PC-3 (cell line): ENCODE measurements around the gene GABRG3. TPM values are rescaled to one million over a fixed set of nuclear protein-coding genes. Genes with fewer than 3 reads are reported as not detected.

ENCODE experiments used
- ATAC-seq: fragments of 200-7000 bp; cut with Tn5 transposase; 2 replicates; pipeline ENCODE4 v1.9.1; 2020; ENCODE audit warnings: mild to moderate bottlenecking, moderate library complexity
- BruUV-seq: library from RNA; stranded (reverse); fragments of 400-500 nt; replicated peaks from 2 replicates; lab custom pipeline; 2021; lab: Mats Ljungman, UMichigan
- CTCF ChIA-PET: fragments of 300-600 bp; sonication (Branson Sonifier 250); formaldehyde crosslinking; loops from one replicate; lab custom pipeline; 2022; ENCODE audit warnings: antibody characterized with exemption; lab: Charles Lee
- POLR2A ChIA-PET: fragments of 300-600 bp; sonication (Branson Sonifier 250); formaldehyde crosslinking; loops from one replicate; lab custom pipeline; 2022; ENCODE audit warnings: antibody characterized with exemption; ENCODE audit not compliant: unreplicated experiment; lab: Charles Lee
- DNase-seq: peaks from one replicate; pipeline ENCODE4 v3.0.0-alpha.2; 2015
- H2AFZ ChIP-seq: fragments of 300-600 bp; sonication (generic); 2 replicates; pipeline ENCODE4 v1.6.0; 2016; ENCODE audit warnings: antibody characterized with exemption, low read length
- H3F3A ChIP-seq: fragments of 300-600 bp; sonication (generic); one replicate; pipeline ENCODE4 v1.6.0; 2017; ENCODE audit warnings: antibody characterized with exemption, low read length, control low read depth, mild to moderate bottlenecking; ENCODE audit not compliant: unreplicated experiment
- H3K27ac ChIP-seq: fragments of 300-600 bp; sonication (generic); 2 replicates; pipeline ENCODE4 v1.5.1; 2016; ENCODE audit warnings: mild to moderate bottlenecking, low read length
- H3K27me3 ChIP-seq: fragments of 300-600 bp; sonication (generic); 2 replicates; pipeline ENCODE4 v1.6.1; 2016; ENCODE audit warnings: low read length, mixed read lengths
- H3K36me3 ChIP-seq: fragments of 300-600 bp; sonication (generic); 2 replicates; pipeline ENCODE4 v1.6.1; 2016; ENCODE audit warnings: low read depth, mixed run types, low read length, mixed read lengths
- H3K4me1 ChIP-seq: fragments of 300-600 bp; sonication (generic); 2 replicates; pipeline ENCODE4 v1.5.1; 2016; ENCODE audit warnings: low read length; ENCODE audit not compliant: insufficient read depth
- H3K4me2 ChIP-seq: fragments of 300-600 bp; sonication (generic); 2 replicates; pipeline ENCODE4 v1.6.0; 2016; ENCODE audit warnings: low read length
- H3K4me3 ChIP-seq: fragments of 300-600 bp; sonication (generic); 2 replicates; pipeline ENCODE4 v1.5.1; 2016; ENCODE audit warnings: mild to moderate bottlenecking, low read length, mixed read lengths
- H3K79me2 ChIP-seq: fragments of 300-600 bp; sonication (generic); 2 replicates; pipeline ENCODE4 v1.6.1; 2017; ENCODE audit warnings: low read length, mixed read lengths
- H3K9ac ChIP-seq: fragments of 300-600 bp; sonication (generic); 2 replicates; pipeline ENCODE4 v1.6.0; 2016; ENCODE audit warnings: mild to moderate bottlenecking, low read length
- H3K9me2 ChIP-seq: fragments of 300-600 bp; sonication (generic); replicated peaks from 2 replicates; pipeline ENCODE4 v1.6.1; 2016; ENCODE audit warnings: mixed run types, low read length, mixed read lengths
- H3K9me3 ChIP-seq: fragments of 300-600 bp; sonication (generic); 2 replicates; pipeline ENCODE4 v1.6.1; 2016; ENCODE audit warnings: low read length, mixed read lengths
- H4K20me1 ChIP-seq: fragments of 300-600 bp; sonication (generic); 2 replicates; pipeline ENCODE4 v1.6.1; 2016; ENCODE audit warnings: low read length, mixed read lengths
- CTCF ChIP-seq: fragments of 300-600 bp; sonication (generic); conservative IDR thresholded peaks from 2 replicates; pipeline ENCODE4 v1.5.1; 2017; ENCODE audit warnings: antibody characterized with exemption, low read depth, mild to moderate bottlenecking, low read length
- EZH2 ChIP-seq: fragments of 300-600 bp; sonication (generic); IDR thresholded peaks from one replicate; pipeline ENCODE4 v1.6.1; 2017; ENCODE audit warnings: antibody characterized with exemption, mild to moderate bottlenecking, low read length; ENCODE audit not compliant: unreplicated experiment
- EZH2phosphoT487 ChIP-seq: fragments of 300-600 bp; sonication (generic); IDR thresholded peaks from 2 replicates; pipeline ENCODE4 v1.6.1; 2018; ENCODE audit warnings: mild to moderate bottlenecking, antibody characterized with exemption, low read length, borderline replicate concordance
- intact Hi-C: fragments of 100-400 bp; cut with micrococcal nuclease; formaldehyde crosslinking; loops from 2 replicates; pipeline ENCODE4 v1.9.0; 2023
- total RNA-seq: library from RNA; depleted of rRNA; stranded (reverse); fragments of >200 nt; gene quantifications from 2 replicates; pipeline ENCODE4 v1.2.3, GENCODE V29; 2014

The GABRG3 gene
- total RNA-seq, 1 experiment from 2014 or later: 0.11 TPM

GRCh38 chr15:27061739-27062138 is 90.8 kb downstream of the GABRG3 start:
- Histone ChIP-seq H3K36me3 (no peaks in the 10 kb centered on the region), H3K9me2 (no peaks in the 10 kb centered on the region), H3K27ac (no peak overlapping the region), H4K20me1 (no peaks in the 10 kb centered on the region), H3K4me2 (no peak overlapping the region), H3F3A (no peaks in the 10 kb centered on the region), H3K9me3 (peaks cover 7% of the 10 kb centered on the region; the same call in 1 of the 2 replicates), H3K79me2 (no peaks in the 10 kb centered on the region), H2AFZ (no peak overlapping the region), H3K9ac (no peak overlapping the region), H3K4me1 (no peaks in the 10 kb centered on the region; the same call in 1 of the 2 replicates), H3K27me3 (no peaks in the 10 kb centered on the region), H3K4me3 (no peak overlapping the region)
- ATAC-seq: no peak
- TF ChIP-seq EZH2 (no peak), CTCF (no peak), EZH2phosphoT487 (no peak)
- POLR2A ChIA-PET: no interaction called here
- intact Hi-C loops: no loop called here
- no TSS peak for BruUV-seq
- peak; percentile 13 for DNase-seq
- CTCF ChIA-PET: no interaction called here

- no peak for ATAC-seq
- DNase-seq: no peak
- BruUV-seq: no TSS peak
- POLR2A ChIA-PET: no interaction called here
- intact Hi-C loops: no loop called here
- TF ChIP-seq EZH2 (no peak), CTCF (no peak), EZH2phosphoT487 (no peak)
- no peaks in the 10 kb centered on the region for H3K4me1 ChIP-seq
- H3K36me3 ChIP-seq: no peaks in the 10 kb centered on the region
- H3K4me3 ChIP-seq: no peak overlapping the region
- H3K4me2 ChIP-seq: no peak overlapping the region
- H3K79me2 ChIP-seq: no peaks in the 10 kb centered on the region
- H3K27me3 ChIP-seq: no peaks in the 10 kb centered on the region
- H4K20me1 ChIP-seq: no peaks in the 10 kb centered on the region
- H3F3A ChIP-seq: no peaks in the 10 kb centered on the region
- no peak overlapping the region for H2AFZ ChIP-seq
- no peaks in the 10 kb centered on the region for H3K9me2 ChIP-seq
- no peak overlapping the region for H3K9ac ChIP-seq
- CTCF ChIA-PET: no interaction called here
- no peak overlapping the region for H3K27ac ChIP-seq
- H3K9me3 ChIP-seq: peaks cover 8% of the 10 kb centered on the region; the same call in 1 of the 2 replicates
These were observed 92.0 kb downstream of the GABRG3 start for GRCh38 chr15:27062951-27063350.

GRCh38 chr15:27064080-27064479 is 93.1 kb downstream of the GABRG3 start:
- POLR2A ChIA-PET: no interaction called here
- ATAC-seq (no peak), DNase-seq (no peak)
- Histone ChIP-seq H3K36me3 (no peaks in the 10 kb centered on the region; the same call in 1 of the 2 replicates), H3K4me3 (no peak overlapping the region), H3K79me2 (no peaks in the 10 kb centered on the region), H4K20me1 (no peaks in the 10 kb centered on the region), H3K27me3 (no peaks in the 10 kb centered on the region), H3K27ac (no peak overlapping the region), H3K9me2 (no peaks in the 10 kb centered on the region), H2AFZ (no peak overlapping the region), H3K9ac (no peak overlapping the region), H3K4me1 (no peaks in the 10 kb centered on the region), H3K4me2 (no peak overlapping the region), H3K9me3 (peaks cover 14% of the 10 kb centered on the region; the same call in 1 of the 2 replicates), H3F3A (no peaks in the 10 kb centered on the region)
- no TSS peak for BruUV-seq
- TF ChIP-seq CTCF (no peak), EZH2 (no peak), EZH2phosphoT487 (no peak)
- CTCF ChIA-PET: no interaction called here
- intact Hi-C loops: no loop called here
